HepG2 (cell line): Measurements from ENCODE around the gene DRC7. TPM values are rescaled to one million over a fixed set of nuclear protein-coding genes. Genes with fewer than 3 reads are reported as not detected.
A peak's percentile ranks its signal among the peaks of the same experiment; 100 is the strongest.

Experiments
- ARNT ChIP-seq: fragments of 450-650 bp; IDR thresholded peaks from 2 replicates; pipeline ENCODE4 v1.6.1; 2017
- ATAD3A ChIP-seq: sonication (generic); formaldehyde crosslinking; IDR thresholded peaks from 2 replicates; pipeline ENCODE4 v1.4.0; 2020; ENCODE audit warnings: missing genetic modification reagents
- ESRRA ChIP-seq: sonication (generic); formaldehyde crosslinking; IDR thresholded peaks from 2 replicates; pipeline ENCODE4 v1.5.1; 2020; ENCODE audit warnings: mild to moderate bottlenecking, low read depth, missing genetic modification reagents
- GLI4 ChIP-seq: sonication (generic); formaldehyde crosslinking; IDR thresholded peaks from 2 replicates; pipeline ENCODE4 v1.5.1; 2020; ENCODE audit warnings: missing genetic modification reagents, mild to moderate bottlenecking, moderate library complexity, borderline replicate concordance
- HDAC1 ChIP-seq: sonication (generic); formaldehyde crosslinking; IDR thresholded peaks from 2 replicates; pipeline ENCODE4 v1.5.1; 2020; ENCODE audit warnings: mild to moderate bottlenecking, missing genetic modification reagents
- HNRNPL ChIP-seq: fragments of 200-400 bp; formaldehyde crosslinking; IDR thresholded peaks from 2 replicates; pipeline ENCODE4 v1.6.1; 2017; ENCODE audit warnings: mild to moderate bottlenecking, low read depth, low read length
- IRF2 ChIP-seq: IDR thresholded peaks from 2 replicates; pipeline ENCODE4 v1.6.1; 2018; ENCODE audit warnings: missing genetic modification reagents, missing compliant biosample characterization
- POLR2A ChIP-seq, 2 experiments: IDR thresholded peaks; 2 replicates each; pipeline ENCODE4 v1.6.1; 2011; ENCODE audit warnings: low read depth in 2 of 2, low read length in 2 of 2, mild to moderate bottlenecking in 1 of 2, moderate library complexity in 1 of 2; ENCODE audit not compliant: insufficient read depth in 1 of 2
- SP1 ChIP-seq, 2 experiments: fragments of 450-650 bp in 1 of 2; sonication (generic) in 1 of 2; formaldehyde crosslinking in 1 of 2; IDR thresholded peaks; 2 replicates each; pipeline versions ENCODE4 v1.4.0 to v1.6.1; 2016 to 2020; ENCODE audit warnings: missing genetic modification reagents in 1 of 2
- ZFY ChIP-seq: sonication (generic); formaldehyde crosslinking; IDR thresholded peaks from 2 replicates; pipeline ENCODE4 v1.4.0; 2020; ENCODE audit warnings: missing genetic modification reagents
- ZMYM3 ChIP-seq: sonication (generic); formaldehyde crosslinking; IDR thresholded peaks from 2 replicates; pipeline ENCODE4 v1.5.1; 2020; ENCODE audit warnings: mild to moderate bottlenecking, missing genetic modification reagents
- ZNF3 ChIP-seq: IDR thresholded peaks from 2 replicates; pipeline ENCODE4 v1.7.0; 2017; ENCODE audit warnings: inconsistent platforms
- polyA plus RNA-seq, 8 experiments: library from polyadenylated mRNA; depleted of rRNA in 3 of 8; stranded (reverse) in 7 of 8; unstranded in 1 of 8; fragments of >200 nt; fragmentation: Illumina TruSeq in 4 of 8; extraction: Trizol in 4 of 8; gene quantifications; 2 replicates each; pipeline versions ENCODE4 v1.2.1 to v1.2.3, GENCODE V29; 2011 to 2016; ENCODE audit warnings: low read depth in 4 of 8, missing spikeins in 1 of 8, mixed read lengths in 1 of 8; ENCODE audit not compliant: insufficient read depth in 1 of 8
- total RNA-seq, 5 experiments: library from RNA; depleted of rRNA; stranded (reverse); fragments of >200 nt; fragmentation: Illumina TruSeq; extraction: Trizol; gene quantifications; 2 replicates each; pipeline ENCODE4 v1.2.3, GENCODE V29; 2016; ENCODE audit warnings: low read depth in 1 of 5
- TF ChIP-seq, protein P1 (sequence below): sonication (generic); formaldehyde crosslinking; IDR thresholded peaks from 2 replicates; pipeline ENCODE4 v1.9.0; 2021; ENCODE audit warnings: missing genetic modification reagents, mild to moderate bottlenecking, borderline replicate concordance
- TF ChIP-seq, protein P2 (sequence below): sonication (generic); formaldehyde crosslinking; IDR thresholded peaks from 2 replicates; pipeline ENCODE4 v1.4.0; 2020; ENCODE audit warnings: missing genetic modification reagents
- TF ChIP-seq, protein P3 (sequence below): sonication (generic); formaldehyde crosslinking; IDR thresholded peaks from 2 replicates; pipeline ENCODE4 v1.4.0; 2020; ENCODE audit warnings: missing genetic modification reagents, mild to moderate bottlenecking, borderline replicate concordance
- TF ChIP-seq, protein P4 (sequence below): sonication (generic); IDR thresholded peaks from 2 replicates; pipeline ENCODE4 v1.6.1; 2016; ENCODE audit warnings: low read depth, borderline replicate concordance
- TF ChIP-seq, protein P5 (sequence below): sonication (generic); formaldehyde crosslinking; IDR thresholded peaks from 2 replicates; pipeline ENCODE4 v1.4.0; 2020; ENCODE audit warnings: missing genetic modification reagents

Gene DRC7
- total and polyA plus RNA-seq, 2 of the 13 experiments (the other 11 are each of a cell fraction or from before 2014, with no cell fraction given), result 2.7 to 3.4 TPM

DNA sequence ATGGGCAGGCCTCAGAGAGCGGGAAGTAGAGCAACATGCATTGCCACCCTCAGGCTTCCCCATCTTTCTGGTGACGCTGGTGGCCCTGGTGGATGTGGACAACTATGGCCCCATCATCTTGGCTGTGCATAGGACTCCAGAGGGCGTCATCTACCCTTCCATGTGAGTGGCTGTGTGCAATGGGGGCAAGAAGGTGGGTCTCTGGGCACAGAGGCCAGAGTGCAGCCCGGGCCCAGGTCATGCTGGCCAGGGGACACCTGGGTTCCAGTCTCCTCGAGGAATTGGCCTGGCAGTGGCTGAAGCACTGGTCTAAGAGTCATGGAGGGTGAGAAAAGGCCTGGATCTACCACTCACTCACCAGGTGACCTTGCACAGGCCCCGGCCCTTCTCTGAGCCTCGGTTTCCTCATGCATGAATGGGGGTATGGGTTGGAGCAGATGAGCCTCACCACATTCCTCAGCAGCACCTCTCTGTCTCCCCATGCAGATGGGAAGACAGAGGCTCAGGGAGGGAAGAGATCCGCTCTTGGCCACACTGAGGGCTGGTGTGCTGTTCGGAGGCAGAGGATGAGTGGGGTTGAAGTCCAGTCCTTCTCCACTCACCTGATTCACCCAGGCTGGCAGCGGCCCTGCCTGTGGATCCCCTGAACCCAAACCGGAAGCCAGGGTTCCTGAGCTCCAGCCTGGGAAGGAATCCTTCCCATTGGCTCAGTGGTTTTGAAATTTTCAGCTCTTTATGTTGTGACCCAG lies 33.7 kb upstream of the DRC7 start (continued):
- TF ChIP-seq GLI4 (CRISPR knock-in tag), result 0 out of 2 replicates have a peak, but pooled peaks have one; percentile 35
- TF ChIP-seq, protein P1, sequence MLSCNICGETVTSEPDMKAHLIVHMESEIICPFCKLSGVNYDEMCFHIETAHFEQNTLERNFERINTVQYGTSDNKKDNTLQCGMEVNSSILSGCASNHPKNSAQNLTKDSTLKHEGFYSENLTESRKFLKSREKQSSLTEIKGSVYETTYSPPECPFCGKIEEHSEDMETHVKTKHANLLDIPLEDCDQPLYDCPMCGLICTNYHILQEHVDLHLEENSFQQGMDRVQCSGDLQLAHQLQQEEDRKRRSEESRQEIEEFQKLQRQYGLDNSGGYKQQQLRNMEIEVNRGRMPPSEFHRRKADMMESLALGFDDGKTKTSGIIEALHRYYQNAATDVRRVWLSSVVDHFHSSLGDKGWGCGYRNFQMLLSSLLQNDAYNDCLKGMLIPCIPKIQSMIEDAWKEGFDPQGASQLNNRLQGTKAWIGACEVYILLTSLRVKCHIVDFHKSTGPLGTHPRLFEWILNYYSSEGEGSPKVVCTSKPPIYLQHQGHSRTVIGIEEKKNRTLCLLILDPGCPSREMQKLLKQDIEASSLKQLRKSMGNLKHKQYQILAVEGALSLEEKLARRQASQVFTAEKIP (CRISPR knock-in tag), result no peak
- TF ChIP-seq POLR2A (IDR thresholded peaks at IDR 0.05; ENCODE audit: insufficient read depth in 1 of 2, low read depth in 2 of 2, low read length in 2 of 2), result 0 out of 4 replicates have a peak, but pooled peaks of 1 of the 2 experiments have one; percentile 41
- TF ChIP-seq, protein P2, sequence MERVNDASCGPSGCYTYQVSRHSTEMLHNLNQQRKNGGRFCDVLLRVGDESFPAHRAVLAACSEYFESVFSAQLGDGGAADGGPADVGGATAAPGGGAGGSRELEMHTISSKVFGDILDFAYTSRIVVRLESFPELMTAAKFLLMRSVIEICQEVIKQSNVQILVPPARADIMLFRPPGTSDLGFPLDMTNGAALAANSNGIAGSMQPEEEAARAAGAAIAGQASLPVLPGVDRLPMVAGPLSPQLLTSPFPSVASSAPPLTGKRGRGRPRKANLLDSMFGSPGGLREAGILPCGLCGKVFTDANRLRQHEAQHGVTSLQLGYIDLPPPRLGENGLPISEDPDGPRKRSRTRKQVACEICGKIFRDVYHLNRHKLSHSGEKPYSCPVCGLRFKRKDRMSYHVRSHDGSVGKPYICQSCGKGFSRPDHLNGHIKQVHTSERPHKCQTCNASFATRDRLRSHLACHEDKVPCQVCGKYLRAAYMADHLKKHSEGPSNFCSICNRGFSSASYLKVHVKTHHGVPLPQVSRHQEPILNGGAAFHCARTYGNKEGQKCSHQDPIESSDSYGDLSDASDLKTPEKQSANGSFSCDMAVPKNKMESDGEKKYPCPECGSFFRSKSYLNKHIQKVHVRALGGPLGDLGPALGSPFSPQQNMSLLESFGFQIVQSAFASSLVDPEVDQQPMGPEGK (CRISPR knock-in tag), result no peak
- peak; percentile 36; the same call in 1 of the 2 replicates for TF ChIP-seq IRF2 (CRISPR knock-in tag)
- TF ChIP-seq ZNF3 (CRISPR knock-in tag), result no peak
- peak; percentile 64; the same call in 1 of the 2 replicates for TF ChIP-seq HNRNPL
- TF ChIP-seq HDAC1 (CRISPR knock-in tag), result 0 out of 2 replicates have a peak, but pooled peaks have one; percentile 24
- no peak for TF ChIP-seq ATAD3A
- TF ChIP-seq SP1 (IDR thresholded peaks at IDR 0.05), result no peak
- no peak for TF ChIP-seq SP1 (CRISPR knock-in tag; IDR thresholded peaks at IDR 0.05)
- no peak for TF ChIP-seq ARNT
- peak; percentile 26; the same call in 1 of the 2 replicates for TF ChIP-seq ESRRA
- peak; percentile 51 for TF ChIP-seq ZMYM3
- TF ChIP-seq, protein P3, sequence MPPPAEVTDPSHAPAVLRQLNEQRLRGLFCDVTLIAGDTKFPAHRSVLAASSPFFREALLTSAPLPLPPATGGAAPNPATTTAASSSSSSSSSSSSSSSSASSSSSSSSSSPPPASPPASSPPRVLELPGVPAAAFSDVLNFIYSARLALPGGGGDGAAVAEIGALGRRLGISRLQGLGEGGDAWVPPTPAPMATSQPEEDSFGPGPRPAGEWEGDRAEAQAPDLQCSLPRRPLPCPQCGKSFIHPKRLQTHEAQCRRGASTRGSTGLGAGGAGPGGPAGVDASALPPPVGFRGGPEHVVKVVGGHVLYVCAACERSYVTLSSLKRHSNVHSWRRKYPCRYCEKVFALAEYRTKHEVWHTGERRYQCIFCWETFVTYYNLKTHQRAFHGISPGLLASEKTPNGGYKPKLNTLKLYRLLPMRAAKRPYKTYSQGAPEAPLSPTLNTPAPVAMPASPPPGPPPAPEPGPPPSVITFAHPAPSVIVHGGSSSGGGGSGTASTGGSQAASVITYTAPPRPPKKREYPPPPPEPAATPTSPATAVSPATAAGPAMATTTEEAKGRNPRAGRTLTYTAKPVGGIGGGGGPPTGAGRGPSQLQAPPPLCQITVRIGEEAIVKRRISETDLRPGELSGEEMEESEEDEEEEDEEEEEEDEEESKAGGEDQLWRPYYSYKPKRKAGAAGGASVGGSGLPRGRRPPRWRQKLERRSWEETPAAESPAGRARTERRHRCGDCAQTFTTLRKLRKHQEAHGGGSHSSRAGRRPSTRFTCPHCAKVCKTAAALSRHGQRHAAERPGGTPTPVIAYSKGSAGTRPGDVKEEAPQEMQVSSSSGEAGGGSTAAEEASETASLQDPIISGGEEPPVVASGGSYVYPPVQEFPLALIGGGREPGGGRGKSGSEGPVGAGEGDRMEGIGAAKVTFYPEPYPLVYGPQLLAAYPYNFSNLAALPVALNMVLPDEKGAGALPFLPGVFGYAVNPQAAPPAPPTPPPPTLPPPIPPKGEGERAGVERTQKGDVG (CRISPR knock-in tag), result peak; percentile 84
- peak; percentile 57 for TF ChIP-seq ZFY
- TF ChIP-seq, protein P4, sequence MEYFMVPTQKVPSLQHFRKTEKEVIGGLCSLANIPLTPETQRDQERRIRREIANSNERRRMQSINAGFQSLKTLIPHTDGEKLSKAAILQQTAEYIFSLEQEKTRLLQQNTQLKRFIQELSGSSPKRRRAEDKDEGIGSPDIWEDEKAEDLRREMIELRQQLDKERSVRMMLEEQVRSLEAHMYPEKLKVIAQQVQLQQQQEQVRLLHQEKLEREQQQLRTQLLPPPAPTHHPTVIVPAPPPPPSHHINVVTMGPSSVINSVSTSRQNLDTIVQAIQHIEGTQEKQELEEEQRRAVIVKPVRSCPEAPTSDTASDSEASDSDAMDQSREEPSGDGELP, result peak; percentile 88; the same call in 1 of the 2 replicates
- TF ChIP-seq, protein P5, sequence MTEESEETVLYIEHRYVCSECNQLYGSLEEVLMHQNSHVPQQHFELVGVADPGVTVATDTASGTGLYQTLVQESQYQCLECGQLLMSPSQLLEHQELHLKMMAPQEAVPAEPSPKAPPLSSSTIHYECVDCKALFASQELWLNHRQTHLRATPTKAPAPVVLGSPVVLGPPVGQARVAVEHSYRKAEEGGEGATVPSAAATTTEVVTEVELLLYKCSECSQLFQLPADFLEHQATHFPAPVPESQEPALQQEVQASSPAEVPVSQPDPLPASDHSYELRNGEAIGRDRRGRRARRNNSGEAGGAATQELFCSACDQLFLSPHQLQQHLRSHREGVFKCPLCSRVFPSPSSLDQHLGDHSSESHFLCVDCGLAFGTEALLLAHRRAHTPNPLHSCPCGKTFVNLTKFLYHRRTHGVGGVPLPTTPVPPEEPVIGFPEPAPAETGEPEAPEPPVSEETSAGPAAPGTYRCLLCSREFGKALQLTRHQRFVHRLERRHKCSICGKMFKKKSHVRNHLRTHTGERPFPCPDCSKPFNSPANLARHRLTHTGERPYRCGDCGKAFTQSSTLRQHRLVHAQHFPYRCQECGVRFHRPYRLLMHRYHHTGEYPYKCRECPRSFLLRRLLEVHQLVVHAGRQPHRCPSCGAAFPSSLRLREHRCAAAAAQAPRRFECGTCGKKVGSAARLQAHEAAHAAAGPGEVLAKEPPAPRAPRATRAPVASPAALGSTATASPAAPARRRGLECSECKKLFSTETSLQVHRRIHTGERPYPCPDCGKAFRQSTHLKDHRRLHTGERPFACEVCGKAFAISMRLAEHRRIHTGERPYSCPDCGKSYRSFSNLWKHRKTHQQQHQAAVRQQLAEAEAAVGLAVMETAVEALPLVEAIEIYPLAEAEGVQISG (CRISPR knock-in tag), result peak; percentile 37; the same call in 1 of the 2 replicates
